ENCODE data around the gene WHRN.

The WHRN gene

DNA sequence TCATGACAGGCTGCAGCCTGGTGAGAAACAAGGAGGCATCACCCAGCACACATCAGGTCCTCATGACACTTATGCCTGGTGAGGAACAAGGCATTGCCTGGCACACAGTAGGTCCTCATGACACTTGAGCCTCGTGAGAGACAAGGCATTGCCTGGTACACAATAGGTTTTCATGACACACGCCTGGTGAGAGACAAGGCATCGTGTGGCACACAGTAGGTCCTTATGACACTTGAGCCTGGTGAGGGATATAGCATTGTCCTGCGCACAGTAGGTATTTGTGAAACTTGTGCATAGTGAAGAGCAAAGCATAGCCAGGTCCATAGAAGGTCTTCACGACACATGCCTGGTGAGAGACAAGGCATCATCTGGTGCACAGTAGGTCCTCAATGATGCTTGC, 23.5 kb downstream of the WHRN start:
- TF ChIP-seq, protein P1, sequence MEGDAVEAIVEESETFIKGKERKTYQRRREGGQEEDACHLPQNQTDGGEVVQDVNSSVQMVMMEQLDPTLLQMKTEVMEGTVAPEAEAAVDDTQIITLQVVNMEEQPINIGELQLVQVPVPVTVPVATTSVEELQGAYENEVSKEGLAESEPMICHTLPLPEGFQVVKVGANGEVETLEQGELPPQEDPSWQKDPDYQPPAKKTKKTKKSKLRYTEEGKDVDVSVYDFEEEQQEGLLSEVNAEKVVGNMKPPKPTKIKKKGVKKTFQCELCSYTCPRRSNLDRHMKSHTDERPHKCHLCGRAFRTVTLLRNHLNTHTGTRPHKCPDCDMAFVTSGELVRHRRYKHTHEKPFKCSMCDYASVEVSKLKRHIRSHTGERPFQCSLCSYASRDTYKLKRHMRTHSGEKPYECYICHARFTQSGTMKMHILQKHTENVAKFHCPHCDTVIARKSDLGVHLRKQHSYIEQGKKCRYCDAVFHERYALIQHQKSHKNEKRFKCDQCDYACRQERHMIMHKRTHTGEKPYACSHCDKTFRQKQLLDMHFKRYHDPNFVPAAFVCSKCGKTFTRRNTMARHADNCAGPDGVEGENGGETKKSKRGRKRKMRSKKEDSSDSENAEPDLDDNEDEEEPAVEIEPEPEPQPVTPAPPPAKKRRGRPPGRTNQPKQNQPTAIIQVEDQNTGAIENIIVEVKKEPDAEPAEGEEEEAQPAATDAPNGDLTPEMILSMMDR (IDR thresholded peaks at IDR 0.05; ENCODE audit: low read depth, low read length): no peak
- TF ChIP-seq MYC (IDR thresholded peaks at IDR 0.05; ENCODE audit: low read depth, low read length): no peak
- H3K4me3 ChIP-seq (ENCODE audit: low read depth, low read length): no peak overlapping the region
- no peak for DNase-seq (ENCODE audit: low read depth)

GRCh38 chr9:114480746-114481435, 24.4 kb downstream of the WHRN start:
- DNase-seq (ENCODE audit: low read depth): no peak
- TF ChIP-seq MYC (IDR thresholded peaks at IDR 0.05; ENCODE audit: low read depth, low read length): no peak
- TF ChIP-seq, protein P2, sequence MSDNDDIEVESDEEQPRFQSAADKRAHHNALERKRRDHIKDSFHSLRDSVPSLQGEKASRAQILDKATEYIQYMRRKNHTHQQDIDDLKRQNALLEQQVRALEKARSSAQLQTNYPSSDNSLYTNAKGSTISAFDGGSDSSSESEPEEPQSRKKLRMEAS (IDR thresholded peaks at IDR 0.05; ENCODE audit: low read depth, low read length): no peak
- TF ChIP-seq, protein P1 (IDR thresholded peaks at IDR 0.05; ENCODE audit: low read depth, low read length): no peak
- no peak for TF ChIP-seq POLR2A (IDR thresholded peaks at IDR 0.05; ENCODE audit: extremely low read depth, insufficient read length)
- H3K4me3 ChIP-seq (ENCODE audit: low read depth, low read length): no peak overlapping the region

- no peak for DNase-seq (ENCODE audit: low read depth)
- no peak overlapping the region for H3K4me3 ChIP-seq (ENCODE audit: low read depth, low read length)
- TF ChIP-seq, protein P2 (IDR thresholded peaks at IDR 0.05; ENCODE audit: low read depth, low read length): no peak
- TF ChIP-seq MYC (IDR thresholded peaks at IDR 0.05; ENCODE audit: low read depth, low read length): no peak
- TF ChIP-seq POLR2A (IDR thresholded peaks at IDR 0.05; ENCODE audit: extremely low read depth, insufficient read length): no peak
- TF ChIP-seq, protein P1 (IDR thresholded peaks at IDR 0.05; ENCODE audit: low read depth, low read length): no peak
These were observed 26.4 kb downstream of the WHRN start for GRCh38 chr9:114478871-114479270.

- TF ChIP-seq, protein P2 (IDR thresholded peaks at IDR 0.05; ENCODE audit: low read depth, low read length): no peak
- TF ChIP-seq, protein P1 (IDR thresholded peaks at IDR 0.05; ENCODE audit: low read depth, low read length): no peak
- no peak for DNase-seq (ENCODE audit: low read depth)
These were observed 26.8 kb downstream of the WHRN start for GRCh38 chr9:114478459-114478858.

DNA sequence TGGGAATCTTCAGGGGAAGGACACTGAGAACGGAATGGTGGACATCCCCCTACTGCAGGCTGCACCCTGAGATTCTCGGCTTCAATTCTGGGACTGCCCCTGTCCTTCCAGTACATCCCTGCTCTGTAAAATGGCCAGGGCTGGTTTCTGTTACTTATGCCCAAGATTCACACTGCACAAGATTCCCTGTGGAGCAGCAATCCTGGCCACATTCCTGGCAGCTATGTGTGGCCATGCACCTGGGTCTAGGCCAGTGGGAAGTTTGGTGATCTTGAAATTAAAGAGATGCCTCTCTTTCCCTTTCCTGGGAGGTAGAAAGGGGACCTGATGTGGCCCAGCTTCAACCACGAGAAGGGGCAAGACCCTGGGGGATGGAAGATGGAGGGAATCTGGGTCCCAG, 27.6 kb downstream of the WHRN start:
- no peak overlapping the region for H3K4me3 ChIP-seq (ENCODE audit: low read depth, low read length)
- DNase-seq (ENCODE audit: low read depth): no peak
- TF ChIP-seq, protein P2 (IDR thresholded peaks at IDR 0.05; ENCODE audit: low read depth, low read length): no peak
- TF ChIP-seq, protein P1 (IDR thresholded peaks at IDR 0.05; ENCODE audit: low read depth, low read length): no peak
- no peak for TF ChIP-seq MYC (IDR thresholded peaks at IDR 0.05; ENCODE audit: low read depth, low read length)
- no peak for TF ChIP-seq POLR2A (IDR thresholded peaks at IDR 0.05; ENCODE audit: extremely low read depth, insufficient read length)

More at GRCh38 chr9:114478459-114478858, 26.8 kb downstream of the WHRN start:
- H3K4me3 ChIP-seq (ENCODE audit: low read depth, low read length): no peak overlapping the region

Data from NB4 (cell line).